Measurements from ENCODE around the gene CBLN3. TPM values are rescaled to one million over a fixed set of nuclear protein-coding genes. Genes with fewer than 3 reads are reported as not detected.

Gene CBLN3
- total and polyA plus RNA-seq, 4 donors = 0.07 to 0.79 (median 0.46) TPM

- Histone ChIP-seq H3K9me3 (ENCODE audit: control insufficient read depth in 4 of 4, low read length in 3 of 4) (no peaks in the 10 kb centered on the region), H3K36me3 (ENCODE audit: control insufficient read depth in 4 of 4, insufficient read depth in 3 of 4, low read depth in 1 of 4, low read length in 3 of 4) (no peaks in the 10 kb centered on the region), H3K4me3 (ENCODE audit: low read depth in 1 of 3, low read length in 3 of 3) (no peak overlapping the region), H3K4me1 (ENCODE audit: control insufficient read depth in 4 of 4, insufficient read depth in 4 of 4, low read length in 3 of 4) (peaks cover 0 to 3% (median 0%) of the 10 kb centered on the region in 4 donors), H3K27me3 (ENCODE audit: control insufficient read depth in 4 of 4, insufficient read depth in 4 of 4, low read length in 3 of 4) (no peaks in the 10 kb centered on the region), H3K9ac (ENCODE audit: low read depth in 1 of 2, low read length in 2 of 2) (no peak overlapping the region), H3K27ac (ENCODE audit: low read depth in 1 of 2, low read length in 2 of 2) (no peak overlapping the region)
- no peak for DNase-seq (ENCODE audit: low spot score)
- 87% methylated on average over 7 of the region's 7 CpGs for WGBS
- TF ChIP-seq YY1 (IDR thresholded peaks at IDR 0.05) (no peak), ATF3 (IDR thresholded peaks at IDR 0.05) (no peak), ZBTB33 (IDR thresholded peaks at IDR 0.05) (no peak), REST (IDR thresholded peaks at IDR 0.05) (no peak), CTCF (IDR thresholded peaks at IDR 0.05; ENCODE audit: low read depth, low read length, missing input control) (no peak), TAF1 (conservative IDR thresholded peaks at IDR 0.05) (no peak), FOXA1 (IDR thresholded peaks at IDR 0.05) (no peak), SP1 (IDR thresholded peaks at IDR 0.05) (no peak), HNF4G (IDR thresholded peaks at IDR 0.05) (no peak), EGR1 (IDR thresholded peaks at IDR 0.05; ENCODE audit: low read depth in 2 of 2) (no peak)
Observed at GRCh38 chr14:24377126-24377525, 52.3 kb downstream of the CBLN3 start.

Other genes with a start within 250 kb of the CBLN3 start
- gene IPO4, start 240.9 kb downstream of the CBLN3 start, total RNA-seq = 10 to 100 TPM; 16.3 to 29.8 TPM
- 10 to 100 TPM; 13.6 to 32.9 TPM for gene IPO4, start 240.9 kb downstream of the CBLN3 start, polyA plus RNA-seq
- gene TM9SF1, start 234.2 kb downstream of the CBLN3 start, total RNA-seq = 10 to 100 TPM; 27.5 to 76.2 TPM
- gene TM9SF1, start 234.2 kb downstream of the CBLN3 start, polyA plus RNA-seq = 10 to 100 TPM; 30.0 to 46.9 TPM
- under 1 TPM in 1 of 2 donors, not detected in 1; 0.33 TPM for gene TSSK4, start 224.0 kb downstream of the CBLN3 start, total RNA-seq
- under 1 TPM in 1 of 2 donors, not detected in 1; 0.25 TPM for gene TSSK4, start 224.0 kb downstream of the CBLN3 start, polyA plus RNA-seq
- gene CHMP4A, start 216.2 kb downstream of the CBLN3 start, total RNA-seq = 10 to 100 TPM; 14.6 to 19.6 TPM
- gene CHMP4A, start 216.2 kb downstream of the CBLN3 start, polyA plus RNA-seq = 10 to 100 TPM; 36.3 to 38.7 TPM
- gene MDP1, start 213.6 kb downstream of the CBLN3 start, total RNA-seq = 1 to 10 TPM; 3.2 to 6.6 TPM
- gene MDP1, start 213.6 kb downstream of the CBLN3 start, polyA plus RNA-seq = 10 to 100 TPM in 1 of 2 donors, 1 to 10 TPM in 1; 7.4 to 13.4 TPM
- gene NEDD8, start 197.3 kb downstream of the CBLN3 start, total RNA-seq = 10 to 100 TPM; 32.3 to 49.3 TPM
- 100 to 1,000 TPM; 107 to 136 TPM for gene NEDD8, start 197.3 kb downstream of the CBLN3 start, polyA plus RNA-seq
- gene GMPR2, start 196.7 kb downstream of the CBLN3 start, total RNA-seq = 10 to 100 TPM; 28.6 to 29.8 TPM
- gene GMPR2, start 196.7 kb downstream of the CBLN3 start, polyA plus RNA-seq = 10 to 100 TPM; 34.9 to 42.7 TPM
- 10 to 100 TPM; 23.5 to 25.1 TPM for gene TINF2, start 187.0 kb downstream of the CBLN3 start, total RNA-seq
- gene TINF2, start 187.0 kb downstream of the CBLN3 start, polyA plus RNA-seq = 10 to 100 TPM; 14.4 to 24.3 TPM
- gene TGM1, start 166.5 kb downstream of the CBLN3 start, total RNA-seq = 1 to 10 TPM; 1.1 to 1.5 TPM
- gene TGM1, start 166.5 kb downstream of the CBLN3 start, polyA plus RNA-seq = under 1 TPM; 0.28 to 0.39 TPM
- 10 to 100 TPM in 1 of 2 donors, 1 to 10 TPM in 1; 7.5 to 19.7 TPM for gene RABGGTA, start 158.1 kb downstream of the CBLN3 start, total RNA-seq
- 10 to 100 TPM; 11.7 to 14.7 TPM for gene RABGGTA, start 158.1 kb downstream of the CBLN3 start, polyA plus RNA-seq
- gene DHRS1, start 129.9 kb downstream of the CBLN3 start, total RNA-seq = 10 to 100 TPM; 30.3 to 84.9 TPM
- gene DHRS1, start 129.9 kb downstream of the CBLN3 start, polyA plus RNA-seq = 10 to 100 TPM; 40.3 to 60.1 TPM
- 10 to 100 TPM; 12.3 to 18.2 TPM for gene NOP9, start 129.8 kb downstream of the CBLN3 start, total RNA-seq
- 1 to 10 TPM; 3.8 to 7.1 TPM for gene NOP9, start 129.8 kb downstream of the CBLN3 start, polyA plus RNA-seq
- gene CIDEB, start 121.7 kb downstream of the CBLN3 start, total RNA-seq = 100 to 1,000 TPM in 1 of 2 donors, 10 to 100 TPM in 1; 32.1 to 142 TPM
- 100 to 1,000 TPM; 176 to 312 TPM for gene CIDEB, start 121.7 kb downstream of the CBLN3 start, polyA plus RNA-seq
- 10 to 100 TPM in 1 of 2 donors, 1 to 10 TPM in 1; 2.5 to 11.3 TPM for gene LTB4R2, start 119.5 kb downstream of the CBLN3 start, total RNA-seq
- gene LTB4R2, start 119.5 kb downstream of the CBLN3 start, polyA plus RNA-seq = 1 to 10 TPM in 1 of 2 donors, under 1 TPM in 1; 0.28 to 1.2 TPM
- 1 to 10 TPM; 2.1 to 5.0 TPM for gene LTB4R, start 118.2 kb downstream of the CBLN3 start, total RNA-seq
- 1 to 10 TPM in 1 of 2 donors, under 1 TPM in 1; 0.86 to 2.9 TPM for gene LTB4R, start 118.2 kb downstream of the CBLN3 start, polyA plus RNA-seq
- gene ADCY4, start 94.6 kb downstream of the CBLN3 start, total RNA-seq = 1 to 10 TPM; 2.2 to 7.2 TPM
- 1 to 10 TPM; 2.2 to 5.8 TPM for gene ADCY4, start 94.6 kb downstream of the CBLN3 start, polyA plus RNA-seq
- 1 to 10 TPM; 2.7 to 2.9 TPM for gene RIPK3, start 89.7 kb downstream of the CBLN3 start, total RNA-seq
- gene RIPK3, start 89.7 kb downstream of the CBLN3 start, polyA plus RNA-seq = 1 to 10 TPM; 1.0 to 1.2 TPM
- 1 to 10 TPM; 1.4 to 3.6 TPM for gene NFATC4, start 61.5 kb downstream of the CBLN3 start, total RNA-seq
- gene NFATC4, start 61.5 kb downstream of the CBLN3 start, polyA plus RNA-seq = 1 to 10 TPM; 1.0 to 2.2 TPM
- gene NYNRIN, start 30.7 kb downstream of the CBLN3 start, total RNA-seq = 10 to 100 TPM in 1 of 2 donors, 1 to 10 TPM in 1; 2.5 to 11.0 TPM
- under 1 TPM; 0.89 to 0.99 TPM for gene NYNRIN, start 30.7 kb downstream of the CBLN3 start, polyA plus RNA-seq
- gene KHNYN, start 286 bp upstream of the CBLN3 start, total RNA-seq = 10 to 100 TPM; 38.2 to 40.3 TPM
- gene KHNYN, start 286 bp upstream of the CBLN3 start, polyA plus RNA-seq = 10 to 100 TPM in 1 of 2 donors, 1 to 10 TPM in 1; 3.0 to 11.1 TPM
- 10 to 100 TPM; 10.8 to 17.0 TPM for gene SDR39U1, start 13.1 kb upstream of the CBLN3 start, total RNA-seq
- gene SDR39U1, start 13.1 kb upstream of the CBLN3 start, polyA plus RNA-seq = 10 to 100 TPM; 34.9 to 50.4 TPM
- not detected for gene CMA1, start 78.6 kb upstream of the CBLN3 start, total RNA-seq
- under 1 TPM in 1 of 2 donors, not detected in 1; 0.81 TPM for gene CMA1, start 78.6 kb upstream of the CBLN3 start, polyA plus RNA-seq
- 10 to 100 TPM in 1 of 2 donors, not detected in 1; 32.5 TPM for gene CTSG, start 146.6 kb upstream of the CBLN3 start, total RNA-seq
- gene CTSG, start 146.6 kb upstream of the CBLN3 start, polyA plus RNA-seq = 1 to 10 TPM in 1 of 2 donors, under 1 TPM in 1; 0.24 to 1.9 TPM
- under 1 TPM; 0.28 to 0.75 TPM for gene GZMH, start 180.0 kb upstream of the CBLN3 start, total RNA-seq
- 1 to 10 TPM in 1 of 2 donors, under 1 TPM in 1; 0.35 to 1.6 TPM for gene GZMH, start 180.0 kb upstream of the CBLN3 start, polyA plus RNA-seq
- under 1 TPM; 0.17 to 0.79 TPM for gene GZMB, start 204.5 kb upstream of the CBLN3 start, total RNA-seq
- gene GZMB, start 204.5 kb upstream of the CBLN3 start, polyA plus RNA-seq = 1 to 10 TPM in 1 of 2 donors, under 1 TPM in 1; 0.46 to 1.9 TPM